ENCODE data around the gene B3GNT8.
"Not testable (repeated sequence)": the region's sequence is repeated elsewhere in the genome, so short reads cannot be mapped to it uniquely, and the experiment has no call there.

B3GNT8 gene

GRCh38 chr19:41398050-41398418, 29.1 kb downstream of the B3GNT8 start:
- H3K27ac ChIP-seq = peak overlapping the region; percentile 84
- no peak for TF ChIP-seq ZFX (IDR thresholded peaks at IDR 0.05; ENCODE audit: borderline replicate concordance)
- TF ChIP-seq CTCF (IDR thresholded peaks at IDR 0.05) = no peak

GRCh38 chr19:41397086-41398049, 29.8 kb downstream of the B3GNT8 start, which contains the start of the genes BCKDHA and EXOSC5:
BCKDHA (plus strand) TSS chr19:41397818; CDS start chr19:41397828, 10 bp downstream.
EXOSC5 (minus strand) TSS chr19:41397359; CDS start chr19:41397328, 31 bp downstream.
- H3K27ac ChIP-seq = peak within 1 kb of the TSS; percentile 84
- TF ChIP-seq ZFX (IDR thresholded peaks at IDR 0.05; ENCODE audit: borderline replicate concordance) = no peak
- no peak for TF ChIP-seq CTCF (IDR thresholded peaks at IDR 0.05)

GRCh38 chr19:41395355-41395754, 31.8 kb downstream of the B3GNT8 start:
- H3K27ac ChIP-seq = no peak overlapping the region
- TF ChIP-seq CTCF (IDR thresholded peaks at IDR 0.05) (no peak), ZFX (IDR thresholded peaks at IDR 0.05; ENCODE audit: borderline replicate concordance) (no peak)

- no peak overlapping the region for H3K27ac ChIP-seq
- TF ChIP-seq CTCF (IDR thresholded peaks at IDR 0.05) (no peak), ZFX (IDR thresholded peaks at IDR 0.05; ENCODE audit: borderline replicate concordance) (no peak)
Measured at GRCh38 chr19:41392775-41393174, 34.4 kb downstream of the B3GNT8 start.

- no peak overlapping the region for H3K27ac ChIP-seq
- TF ChIP-seq CTCF (IDR thresholded peaks at IDR 0.05) (no peak), ZFX (IDR thresholded peaks at IDR 0.05; ENCODE audit: borderline replicate concordance) (no peak)
Measured at GRCh38 chr19:41391618-41392017, 35.6 kb downstream of the B3GNT8 start.

- no peak for TF ChIP-seq CTCF (IDR thresholded peaks at IDR 0.05)
- TF ChIP-seq ZFX (IDR thresholded peaks at IDR 0.05; ENCODE audit: borderline replicate concordance) = no peak
- H3K27ac ChIP-seq = no peak overlapping the region
Measured at GRCh38 chr19:41386442-41386841, 40.7 kb downstream of the B3GNT8 start.

- no peak overlapping the region for H3K27ac ChIP-seq
- TF ChIP-seq CTCF (IDR thresholded peaks at IDR 0.05) = no peak
- TF ChIP-seq ZFX (IDR thresholded peaks at IDR 0.05; ENCODE audit: borderline replicate concordance) = no peak
Measured at GRCh38 chr19:41384351-41384750, 42.8 kb downstream of the B3GNT8 start.

GRCh38 chr19:41381536-41381935, 45.6 kb downstream of the B3GNT8 start:
- not testable (repeated sequence) for H3K27ac ChIP-seq

All from 22Rv1 (cell line).